AG09309 (cell line): Measurements from ENCODE around the gene AGTPBP1.

Source experiments
- DNase-seq: peaks from one replicate; pipeline ENCODE4 v3.0.0-alpha.2; 2010; ENCODE audit warnings: low read depth
- H3K4me3 ChIP-seq: 2 replicates; pipeline ENCODE4 v1.5.1; 2011; ENCODE audit warnings: mild to moderate bottlenecking, low read depth, low read length, moderate library complexity; ENCODE audit not compliant: control insufficient read depth
- CTCF ChIP-seq: IDR thresholded peaks from 2 replicates; pipeline ENCODE4 v1.5.1; 2011; ENCODE audit warnings: mild to moderate bottlenecking, low read depth, low read length, inconsistent platforms; ENCODE audit not compliant: insufficient read depth, control insufficient read depth; ENCODE audit errors: missing control alignments

AGTPBP1 gene

GRCh38 chr9:85603936-85604335 lies 137.8 kb downstream of the AGTPBP1 start:
- no peak for TF ChIP-seq CTCF
- DNase-seq = no peak
- no peak overlapping the region for H3K4me3 ChIP-seq

- no peak overlapping the region for H3K4me3 ChIP-seq
- no peak for TF ChIP-seq CTCF
- DNase-seq = no peak
Observed at GRCh38 chr9:85602742-85603141, 139.0 kb downstream of the AGTPBP1 start.

GRCh38 chr9:85600675-85601263 lies 141.0 kb downstream of the AGTPBP1 start:
- no peak overlapping the region for H3K4me3 ChIP-seq
- no peak for TF ChIP-seq CTCF
- DNase-seq = no peak

- H3K4me3 ChIP-seq = no peak overlapping the region
- DNase-seq = no peak
- no peak for TF ChIP-seq CTCF
Observed at GRCh38 chr9:85599540-85600105, 142.1 kb downstream of the AGTPBP1 start.

GRCh38 chr9:85594316-85594715 lies 147.4 kb downstream of the AGTPBP1 start:
- TF ChIP-seq CTCF = no peak
- no peak overlapping the region for H3K4me3 ChIP-seq
- no peak for DNase-seq

GRCh38 chr9:85586684-85587083 lies 155.1 kb downstream of the AGTPBP1 start:
- H3K4me3 ChIP-seq = no peak overlapping the region

More at GRCh38 chr9:85586684-85587083, 155.1 kb downstream of the AGTPBP1 start:
- DNase-seq = no peak
- TF ChIP-seq CTCF = no peak
